T-helper 2 cell (primary cell): ENCODE results near the gene FGL2.
A peak's percentile ranks its signal among the peaks of the same experiment; 100 is the strongest.
"Not testable (repeated sequence)": the region's sequence is repeated elsewhere in the genome, so short reads cannot be mapped to it uniquely, and the experiment has no call there.

Source experiments
- DNase-seq, 5 experiments: peaks; one replicate each; pipeline versions ENCODE4 v3.0.0 to v3.0.0-alpha.2; 2012 to 2022

Gene FGL2

GRCh38 chr7:77216181-77216845, 16.7 kb upstream of the FGL2 start:
- no peak for DNase-seq

- DNase-seq = peak in 1 of 5 experiments; percentile 34
Measured at GRCh38 chr7:77209479-77210139, 10.0 kb upstream of the FGL2 start.

GRCh38 chr7:77208416-77208815, 8.8 kb upstream of the FGL2 start:
- no peak for DNase-seq

- DNase-seq = no peak
Measured at GRCh38 chr7:77205706-77206105, 6.1 kb upstream of the FGL2 start.

- peak in 1 of 5 experiments; percentile 49 for DNase-seq
Measured at GRCh38 chr7:77202481-77202976, 2.9 kb upstream of the FGL2 start.

- no peak for DNase-seq
Measured at GRCh38 chr7:77200542-77200941, 923 bp upstream of the FGL2 start.

GRCh38 chr7:77197141-77197540, 2.5 kb downstream of the FGL2 start:
- DNase-seq = no peak

- no peak for DNase-seq
Measured at GRCh38 chr7:77188731-77189437, 10.7 kb downstream of the FGL2 start.

GRCh38 chr7:77185866-77186265, 13.8 kb downstream of the FGL2 start:
- no peak for DNase-seq

GRCh38 chr7:77184990-77185389, 14.6 kb downstream of the FGL2 start:
- no peak for DNase-seq

- DNase-seq = no peak
Measured at GRCh38 chr7:77184463-77184862, 15.2 kb downstream of the FGL2 start.

- no peak for DNase-seq
Measured at GRCh38 chr7:77182261-77182660, 17.4 kb downstream of the FGL2 start.

GRCh38 chr7:77181734-77182133, 17.9 kb downstream of the FGL2 start:
- no peak for DNase-seq

- DNase-seq = no peak
Measured at GRCh38 chr7:77181015-77181595, 18.5 kb downstream of the FGL2 start.

- not testable (repeated sequence) for DNase-seq
Measured at GRCh38 chr7:77178024-77178423, 21.6 kb downstream of the FGL2 start.

GRCh38 chr7:77177321-77177904, 22.2 kb downstream of the FGL2 start:
- not testable (repeated sequence) for DNase-seq

- DNase-seq = not testable (repeated sequence)
Measured at GRCh38 chr7:77175274-77175800, 24.3 kb downstream of the FGL2 start.

GRCh38 chr7:77174418-77174817, 25.2 kb downstream of the FGL2 start:
- DNase-seq = not testable (repeated sequence)

- not testable (repeated sequence) for DNase-seq
Measured at GRCh38 chr7:77172437-77173172, 27.0 kb downstream of the FGL2 start.

GRCh38 chr7:77171073-77171472, 28.5 kb downstream of the FGL2 start:
- DNase-seq = not testable (repeated sequence)

- peak in 1 of 5 experiments; percentile 75 for DNase-seq
Measured at GRCh38 chr7:77157446-77157845, 42.2 kb downstream of the FGL2 start.

- not testable (repeated sequence) for DNase-seq
Measured at GRCh38 chr7:77157034-77157433, 42.6 kb downstream of the FGL2 start.
